ENCODE data around the gene TOR1A. TPM values are rescaled to one million over a fixed set of nuclear protein-coding genes. Genes with fewer than 3 reads are reported as not detected.

The TOR1A gene
- total and polyA plus RNA-seq, 2 experiments from 2014 or later, result 23.6 to 45.7 TPM

- ATAC-seq (no peak), DNase-seq (ENCODE audit: low spot score) (no peak)
- no peaks in the 10 kb centered on the region for H3K27me3 ChIP-seq (ENCODE audit: insufficient read depth)
- H3K9me2 ChIP-seq (ENCODE audit: insufficient read depth), result no peaks in the 10 kb centered on the region
- Mint-ChIP-seq H3K27ac (no peak overlapping the region; the same call in 1 of the 2 replicates), H3K27me3 (ENCODE audit: insufficient read depth, low read depth, poor library complexity) (peaks cover 12% of the 10 kb centered on the region), H3K36me3 (ENCODE audit: low read depth) (peaks cover 25% of the 10 kb centered on the region; the same call in 2 of the 3 replicates), H3K9me3 (no peaks in the 10 kb centered on the region; the same call in 2 of the 3 replicates), H3K4me1 (no peaks in the 10 kb centered on the region; the same call in 2 of the 3 replicates), H3K4me3 (no peak overlapping the region)
- no peaks in the 10 kb centered on the region for H3K4me1 ChIP-seq (ENCODE audit: insufficient read depth)
- H3F3A ChIP-seq (replicated peaks; ENCODE audit: low read depth), result no peaks in the 10 kb centered on the region
- no peak overlapping the region for H3K4me3 ChIP-seq
- no peak overlapping the region for H3K27ac ChIP-seq (ENCODE audit: low read depth)
- H4K20me1 ChIP-seq (replicated peaks; ENCODE audit: insufficient read depth), result no peaks in the 10 kb centered on the region
- no peaks in the 10 kb centered on the region for H3K36me3 ChIP-seq (ENCODE audit: insufficient read depth)
- no peak overlapping the region for H2AFZ ChIP-seq
- H3K4me2 ChIP-seq, result no peak overlapping the region
- H3K79me2 ChIP-seq (replicated peaks; ENCODE audit: insufficient read depth), result no peaks in the 10 kb centered on the region
- no peak for TF ChIP-seq ETS1 (IDR thresholded peaks at IDR 0.05)
- no peak for TF ChIP-seq ZNF114 (CRISPR knock-in tag; IDR thresholded peaks at IDR 0.05)
- no peak for TF ChIP-seq POLR2AphosphoS5 (IDR thresholded peaks at IDR 0.05; ENCODE audit: low read depth)
- no peak for TF ChIP-seq ZNF462 (CRISPR knock-in tag; IDR thresholded peaks at IDR 0.05)
- TF ChIP-seq NANOG (IDR thresholded peaks at IDR 0.05; ENCODE audit: borderline replicate concordance), result no peak
- no peak for TF ChIP-seq CREB1 (CRISPR knock-in tag; IDR thresholded peaks at IDR 0.05; ENCODE audit: low read depth)
- TF ChIP-seq EZH2phosphoT487 (IDR thresholded peaks at IDR 0.05; ENCODE audit: unreplicated experiment), result no peak
- TF ChIP-seq EZH2 (IDR thresholded peaks at IDR 0.05; ENCODE audit: low read depth, unreplicated experiment), result no peak
- TF ChIP-seq ZNF331 (CRISPR knock-in tag; IDR thresholded peaks at IDR 0.05; ENCODE audit: low read depth), result no peak
Observed at GRCh38 chr9:129865668-129866320, 41.9 kb upstream of the TOR1A start.

All from GM23338 (cell line).